Fibroblast of mammary gland (primary cell): ENCODE results near the gene ZBED2.

Experiments
- DNase-seq: peaks from one replicate; pipeline ENCODE4 v3.0.0-alpha.2; 2010; ENCODE audit warnings: low read depth
- H3K4me3 ChIP-seq: 2 replicates; pipeline ENCODE4 v1.5.1; 2011; ENCODE audit warnings: low read depth, mild to moderate bottlenecking, low read length, moderate library complexity; ENCODE audit not compliant: control insufficient read depth
- TF ChIP-seq, protein P1 (sequence below): conservative IDR thresholded peaks from 2 replicates; pipeline ENCODE4 v1.5.1; 2011; ENCODE audit warnings: low read depth, low read length, inconsistent platforms; ENCODE audit not compliant: control insufficient read depth, insufficient read depth

ZBED2 gene

GRCh38 chr3:111613294-111613693 lies 18.1 kb upstream of the ZBED2 start:
- no peak for DNase-seq
- TF ChIP-seq, protein P1, sequence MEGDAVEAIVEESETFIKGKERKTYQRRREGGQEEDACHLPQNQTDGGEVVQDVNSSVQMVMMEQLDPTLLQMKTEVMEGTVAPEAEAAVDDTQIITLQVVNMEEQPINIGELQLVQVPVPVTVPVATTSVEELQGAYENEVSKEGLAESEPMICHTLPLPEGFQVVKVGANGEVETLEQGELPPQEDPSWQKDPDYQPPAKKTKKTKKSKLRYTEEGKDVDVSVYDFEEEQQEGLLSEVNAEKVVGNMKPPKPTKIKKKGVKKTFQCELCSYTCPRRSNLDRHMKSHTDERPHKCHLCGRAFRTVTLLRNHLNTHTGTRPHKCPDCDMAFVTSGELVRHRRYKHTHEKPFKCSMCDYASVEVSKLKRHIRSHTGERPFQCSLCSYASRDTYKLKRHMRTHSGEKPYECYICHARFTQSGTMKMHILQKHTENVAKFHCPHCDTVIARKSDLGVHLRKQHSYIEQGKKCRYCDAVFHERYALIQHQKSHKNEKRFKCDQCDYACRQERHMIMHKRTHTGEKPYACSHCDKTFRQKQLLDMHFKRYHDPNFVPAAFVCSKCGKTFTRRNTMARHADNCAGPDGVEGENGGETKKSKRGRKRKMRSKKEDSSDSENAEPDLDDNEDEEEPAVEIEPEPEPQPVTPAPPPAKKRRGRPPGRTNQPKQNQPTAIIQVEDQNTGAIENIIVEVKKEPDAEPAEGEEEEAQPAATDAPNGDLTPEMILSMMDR, result no peak
- H3K4me3 ChIP-seq, result no peak overlapping the region

DNA sequence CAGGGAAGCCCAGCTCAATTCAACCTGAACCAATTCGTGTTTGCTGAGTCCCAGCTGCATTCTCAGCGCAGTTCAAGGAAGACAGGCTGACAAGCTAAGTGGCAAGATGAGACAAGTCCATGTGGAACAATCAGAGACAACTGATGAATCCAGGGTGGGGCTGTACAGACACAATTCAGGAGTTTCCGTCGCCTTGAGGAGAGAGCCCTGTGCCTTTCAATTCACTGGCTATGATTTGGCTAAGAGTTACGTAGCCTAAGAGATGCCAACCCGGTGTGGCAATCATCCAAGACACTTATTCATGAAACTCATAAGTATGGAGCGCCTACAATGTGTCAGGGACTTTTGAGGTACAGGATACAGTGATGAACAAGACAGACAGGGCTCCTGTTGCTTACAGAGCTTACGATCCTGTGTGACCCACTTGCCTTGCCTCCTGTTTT lies 15.5 kb upstream of the ZBED2 start:
- DNase-seq, result no peak
- TF ChIP-seq, protein P1, result no peak
- no peak overlapping the region for H3K4me3 ChIP-seq

DNA sequence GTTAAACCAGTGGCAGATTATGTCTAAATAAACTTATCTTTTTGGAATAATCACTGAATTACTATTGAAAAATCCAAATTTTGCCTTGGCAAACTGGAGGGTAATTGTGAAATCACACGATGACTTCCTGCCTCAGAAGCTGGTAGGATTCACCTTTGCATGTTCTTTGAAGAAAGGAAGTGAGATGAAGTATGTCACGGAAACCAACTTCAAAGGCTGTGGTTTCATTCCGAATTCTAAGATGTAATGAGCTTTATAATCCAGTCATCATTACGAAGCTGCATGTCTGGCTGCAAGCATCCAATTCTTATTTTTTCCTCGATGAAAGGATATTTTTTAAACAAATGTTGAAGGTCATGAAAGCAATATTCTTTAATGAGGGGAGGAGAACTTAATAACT lies 15.0 kb upstream of the ZBED2 start:
- TF ChIP-seq, protein P1, result no peak
- H3K4me3 ChIP-seq, result no peak overlapping the region
- no peak for DNase-seq

DNA sequence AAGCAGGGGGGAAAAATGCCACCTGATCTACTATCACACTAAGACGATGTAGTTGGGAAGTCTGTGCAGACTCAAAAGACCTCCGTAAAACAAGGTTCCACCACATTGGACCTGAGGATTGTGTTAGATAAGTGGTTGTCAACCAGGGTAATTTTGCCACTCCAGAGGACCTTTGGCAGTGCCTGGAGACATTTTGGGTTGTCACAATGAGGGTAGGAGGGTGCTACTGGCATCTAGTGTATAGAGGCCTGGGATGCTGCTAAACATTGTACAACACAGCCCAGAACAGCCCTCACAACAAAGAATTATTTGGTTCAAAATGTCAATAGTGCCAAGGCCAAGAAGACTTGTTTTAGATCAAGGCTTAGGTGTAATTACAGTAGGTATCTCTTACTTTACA lies 14.6 kb upstream of the ZBED2 start:
- no peak overlapping the region for H3K4me3 ChIP-seq
- no peak for DNase-seq
- TF ChIP-seq, protein P1, result no peak

- TF ChIP-seq, protein P1, result no peak
- no peak for DNase-seq
- H3K4me3 ChIP-seq, result no peak overlapping the region
Measured at GRCh38 chr3:111608383-111608782, 13.2 kb upstream of the ZBED2 start.

GRCh38 chr3:111607240-111607920 lies 12.2 kb upstream of the ZBED2 start:
- no peak overlapping the region for H3K4me3 ChIP-seq
- TF ChIP-seq, protein P1, result no peak
- no peak for DNase-seq

- H3K4me3 ChIP-seq, result no peak overlapping the region
- no peak for DNase-seq
- TF ChIP-seq, protein P1, result no peak
Measured at GRCh38 chr3:111605493-111605892, 10.3 kb upstream of the ZBED2 start.
